H9 (cell line): Measurements from ENCODE around the gene LZTR1. TPM values are rescaled to one million over a fixed set of nuclear protein-coding genes. Genes with fewer than 3 reads are reported as not detected.

Experiments
- DNase-seq: peaks from one replicate; pipeline ENCODE4 v3.0.0-alpha.2; 2017
- H2AFZ ChIP-seq: one replicate; pipeline ENCODE4 v1.6.1; 2013; ENCODE audit warnings: mild to moderate bottlenecking, low read length, control low read depth, moderate library complexity
- H2AK5ac ChIP-seq: 2 replicates; pipeline ENCODE4 v1.6.1; 2013; ENCODE audit warnings: low read length, control low read depth, mixed read lengths; ENCODE audit not compliant: insufficient read length
- H2BK120ac ChIP-seq: one replicate; pipeline ENCODE4 v1.6.1; 2013; ENCODE audit warnings: low read depth, mild to moderate bottlenecking, low read length, control low read depth, inconsistent platforms; ENCODE audit not compliant: poor library complexity, severe bottlenecking
- H2BK12ac ChIP-seq: 2 replicates; pipeline ENCODE4 v1.6.1; 2013; ENCODE audit warnings: low read length, control low read depth, mixed read lengths, low read depth; ENCODE audit not compliant: insufficient read length
- H2BK15ac ChIP-seq: 2 replicates; pipeline ENCODE4 v1.6.1; 2013; ENCODE audit warnings: low read depth, low read length, control low read depth
- H2BK20ac ChIP-seq: one replicate; pipeline ENCODE4 v1.6.1; 2013; ENCODE audit warnings: low read depth, mild to moderate bottlenecking, low read length, control low read depth, inconsistent platforms; ENCODE audit not compliant: poor library complexity, severe bottlenecking
- H2BK5ac ChIP-seq: 2 replicates; pipeline ENCODE4 v1.6.1; 2013; ENCODE audit warnings: low read length, control low read depth, mixed read lengths; ENCODE audit not compliant: insufficient read length
- H3K14ac ChIP-seq: 2 replicates; pipeline ENCODE4 v1.6.1; 2013; ENCODE audit warnings: low read length, control low read depth; ENCODE audit not compliant: insufficient read depth
- H3K18ac ChIP-seq: 2 replicates; pipeline ENCODE4 v1.6.1; 2013; ENCODE audit warnings: low read depth, mild to moderate bottlenecking, mixed read lengths, low read length, control low read depth; ENCODE audit not compliant: insufficient read length
- H3K23ac ChIP-seq: 2 replicates; pipeline ENCODE4 v1.6.1; 2013; ENCODE audit warnings: low read length, control low read depth, mixed read lengths, low read depth; ENCODE audit not compliant: insufficient read length
- H3K23me2 ChIP-seq: 2 replicates; pipeline ENCODE4 v1.6.1; 2013; ENCODE audit warnings: low read depth, mild to moderate bottlenecking, mixed read lengths, low read length, control low read depth; ENCODE audit not compliant: insufficient read length, poor library complexity, severe bottlenecking
- H3K27ac ChIP-seq: 2 replicates; pipeline ENCODE4 v1.5.1; 2013; ENCODE audit warnings: low read length, control low read depth, mixed read lengths, low read depth; ENCODE audit not compliant: insufficient read length
- H3K27me3 ChIP-seq: 2 replicates; pipeline ENCODE4 v1.6.1; 2013; ENCODE audit warnings: low read length, control low read depth, inconsistent platforms; ENCODE audit not compliant: insufficient read depth
- H3K4ac ChIP-seq: 2 replicates; pipeline ENCODE4 v1.6.1; 2013; ENCODE audit warnings: low read depth, mild to moderate bottlenecking, control low read depth, inconsistent platforms, low read length, moderate library complexity
- H3K4me1 ChIP-seq: 2 replicates; pipeline ENCODE4 v1.6.1; 2013; ENCODE audit warnings: low read length, control low read depth, inconsistent platforms; ENCODE audit not compliant: insufficient read depth
- H3K4me2 ChIP-seq: 2 replicates; pipeline ENCODE4 v1.6.1; 2013; ENCODE audit warnings: low read length, control low read depth, mixed read lengths; ENCODE audit not compliant: insufficient read length, insufficient read depth
- H3K56ac ChIP-seq: 2 replicates; pipeline ENCODE4 v1.6.1; 2013; ENCODE audit warnings: low read depth, mild to moderate bottlenecking, mixed read lengths, low read length, control low read depth; ENCODE audit not compliant: insufficient read length
- H3K79me1 ChIP-seq: 2 replicates; pipeline ENCODE4 v1.6.1; 2013; ENCODE audit warnings: low read depth, mild to moderate bottlenecking, moderate library complexity, low read length, control low read depth, inconsistent platforms; ENCODE audit not compliant: insufficient read depth, poor library complexity, severe bottlenecking
- H3K79me2 ChIP-seq: 2 replicates; pipeline ENCODE4 v1.6.1; 2013; ENCODE audit warnings: low read length, control low read depth, inconsistent platforms; ENCODE audit not compliant: insufficient read depth
- H3K9ac ChIP-seq: 2 replicates; pipeline ENCODE4 v1.6.1; 2013; ENCODE audit warnings: low read length, control low read depth, mixed read lengths; ENCODE audit not compliant: insufficient read length; ENCODE audit errors: extremely low read depth
- H3K9me3 ChIP-seq: one replicate; pipeline ENCODE4 v1.6.1; 2013; ENCODE audit warnings: low read depth, low read length, inconsistent platforms; ENCODE audit not compliant: control insufficient read depth
- H3T11ph ChIP-seq: one replicate; pipeline ENCODE4 v1.6.1; 2013; ENCODE audit warnings: mild to moderate bottlenecking, low read length, control low read depth, inconsistent platforms
- H4K20me1 ChIP-seq: one replicate; pipeline ENCODE4 v1.6.1; 2013; ENCODE audit not compliant: control insufficient read depth, insufficient read length, insufficient read depth
- H4K5ac ChIP-seq: 2 replicates; pipeline ENCODE4 v1.6.1; 2013; ENCODE audit warnings: low read depth, mild to moderate bottlenecking, mixed read lengths, low read length, control low read depth; ENCODE audit not compliant: insufficient read length
- H4K8ac ChIP-seq: replicated peaks from 2 replicates; pipeline ENCODE4 v1.6.1; 2013; ENCODE audit warnings: low read length, control low read depth, mixed read lengths, low read depth; ENCODE audit not compliant: insufficient read length
- H4K91ac ChIP-seq: 2 replicates; pipeline ENCODE4 v1.6.1; 2013; ENCODE audit warnings: low read depth, mild to moderate bottlenecking, moderate library complexity, mixed read lengths, low read length, control low read depth; ENCODE audit not compliant: insufficient read length
- H3K27ac Mint-ChIP-seq, 3 experiments: 2 replicates in 2 of 3; 3 replicates in 1 of 3; pipeline ENCODE4 v1.8.0; 2020 to 2021; ENCODE audit warnings: mixed read lengths in 3 of 3, mild to moderate bottlenecking in 1 of 3, moderate library complexity in 1 of 3
- H3K27me3 Mint-ChIP-seq: 2 replicates; pipeline ENCODE4 v1.8.0; 2021; ENCODE audit warnings: low read depth, mild to moderate bottlenecking, moderate library complexity, mixed read lengths
- H3K36me3 Mint-ChIP-seq, 3 experiments: 2 replicates in 2 of 3; 3 replicates in 1 of 3; pipeline ENCODE4 v1.8.0; 2020 to 2021; ENCODE audit warnings: low read depth in 3 of 3, mixed read lengths in 3 of 3; ENCODE audit not compliant: insufficient read depth in 1 of 3
- H3K4me1 Mint-ChIP-seq, 2 experiments: 2 replicates each; pipeline ENCODE4 v1.8.0; 2020; ENCODE audit warnings: mixed read lengths in 2 of 2
- H3K4me3 Mint-ChIP-seq, 2 experiments: 2 replicates in 1 of 2; 3 replicates in 1 of 2; pipeline ENCODE4 v1.8.0; 2020 to 2021; ENCODE audit warnings: mild to moderate bottlenecking in 2 of 2, mixed read lengths in 2 of 2, moderate library complexity in 1 of 2
- H3K9me3 Mint-ChIP-seq, 2 experiments: 2 replicates in 1 of 2; 3 replicates in 1 of 2; pipeline ENCODE4 v1.8.0; 2020; ENCODE audit warnings: mild to moderate bottlenecking in 2 of 2, mixed read lengths in 2 of 2, moderate library complexity in 1 of 2
- WGBS: extraction: QIAGEN DNeasy Blood & Tissue Kit; methylation state at CpG from one replicate; pipeline ENCODE4 v1.1.7; 2013; ENCODE audit warnings: missing lambda C conversion rate, low lambda C conversion rate, mixed read lengths; ENCODE audit not compliant: insufficient read length; ENCODE audit errors: extremely low coverage; 5-methylcytosine and 5-hydroxymethylcytosine counted together
- total RNA-seq: library from RNA; stranded (reverse); gene quantifications from 2 replicates; pipeline ENCODE4 v1.2.1, GENCODE V29; 2021
- TF ChIP-seq, protein P1 (sequence below): fragments of 200-600 bp; sonication (generic); conservative IDR thresholded peaks from 3 replicates; pipeline ENCODE4 v1.8.0; 2021; ENCODE audit warnings: antibody characterized with exemption, mild to moderate bottlenecking

LZTR1 gene
- total RNA-seq, 1 experiment from 2014 or later, result 47.0 TPM

- no peaks in the 10 kb centered on the region for H3K9me3 Mint-ChIP-seq
- Histone ChIP-seq H3K4me2 (no peak overlapping the region), H2BK5ac (no peak overlapping the region), H3K4ac (no peak overlapping the region), H2BK12ac (no peak overlapping the region), H2BK15ac (no peak overlapping the region), H4K91ac (no peak overlapping the region), H3K23ac (no peak overlapping the region), H2BK120ac (no peak overlapping the region), H2BK20ac (no peak overlapping the region), H3K27ac (no peak overlapping the region), H4K8ac (no peak overlapping the region), H3K9ac (no peak overlapping the region), H3T11ph (no peak overlapping the region), H2AFZ (no peak overlapping the region), H3K23me2 (peaks cover 4% of the 10 kb centered on the region), H4K5ac (no peak overlapping the region), H3K79me2 (no peaks in the 10 kb centered on the region), H3K9me3 (no peaks in the 10 kb centered on the region), H3K79me1 (peaks cover 5% of the 10 kb centered on the region), H3K56ac (no peak overlapping the region), H3K14ac (no peak overlapping the region), H3K18ac (no peak overlapping the region), H3K4me1 (no peaks in the 10 kb centered on the region), H2AK5ac (no peak overlapping the region), H3K27me3 (no peaks in the 10 kb centered on the region), H4K20me1 (no peaks in the 10 kb centered on the region)
- no peak for DNase-seq
- WGBS, result no CpG with 5 or more reads among the region's 7 CpGs
- H3K4me1 Mint-ChIP-seq, result peaks cover 10 to 11% of the 10 kb centered on the region in 2 experiments
- H3K27me3 Mint-ChIP-seq, result peaks cover 21% of the 10 kb centered on the region
- H3K36me3 Mint-ChIP-seq, result peaks cover 9 to 38% (median 37%) of the 10 kb centered on the region in 3 experiments; a peak in 6 of 7 replicates
- no peak overlapping the region for H3K27ac Mint-ChIP-seq
- TF ChIP-seq, protein P1, sequence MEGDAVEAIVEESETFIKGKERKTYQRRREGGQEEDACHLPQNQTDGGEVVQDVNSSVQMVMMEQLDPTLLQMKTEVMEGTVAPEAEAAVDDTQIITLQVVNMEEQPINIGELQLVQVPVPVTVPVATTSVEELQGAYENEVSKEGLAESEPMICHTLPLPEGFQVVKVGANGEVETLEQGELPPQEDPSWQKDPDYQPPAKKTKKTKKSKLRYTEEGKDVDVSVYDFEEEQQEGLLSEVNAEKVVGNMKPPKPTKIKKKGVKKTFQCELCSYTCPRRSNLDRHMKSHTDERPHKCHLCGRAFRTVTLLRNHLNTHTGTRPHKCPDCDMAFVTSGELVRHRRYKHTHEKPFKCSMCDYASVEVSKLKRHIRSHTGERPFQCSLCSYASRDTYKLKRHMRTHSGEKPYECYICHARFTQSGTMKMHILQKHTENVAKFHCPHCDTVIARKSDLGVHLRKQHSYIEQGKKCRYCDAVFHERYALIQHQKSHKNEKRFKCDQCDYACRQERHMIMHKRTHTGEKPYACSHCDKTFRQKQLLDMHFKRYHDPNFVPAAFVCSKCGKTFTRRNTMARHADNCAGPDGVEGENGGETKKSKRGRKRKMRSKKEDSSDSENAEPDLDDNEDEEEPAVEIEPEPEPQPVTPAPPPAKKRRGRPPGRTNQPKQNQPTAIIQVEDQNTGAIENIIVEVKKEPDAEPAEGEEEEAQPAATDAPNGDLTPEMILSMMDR, result no peak
- no peak overlapping the region for H3K4me3 Mint-ChIP-seq
Observed at GRCh38 chr22:20955548-20955947, 26.5 kb upstream of the LZTR1 start.
